ENCODE measurements around the gene TMEM151B.

- TF ChIP-seq, protein P1, sequence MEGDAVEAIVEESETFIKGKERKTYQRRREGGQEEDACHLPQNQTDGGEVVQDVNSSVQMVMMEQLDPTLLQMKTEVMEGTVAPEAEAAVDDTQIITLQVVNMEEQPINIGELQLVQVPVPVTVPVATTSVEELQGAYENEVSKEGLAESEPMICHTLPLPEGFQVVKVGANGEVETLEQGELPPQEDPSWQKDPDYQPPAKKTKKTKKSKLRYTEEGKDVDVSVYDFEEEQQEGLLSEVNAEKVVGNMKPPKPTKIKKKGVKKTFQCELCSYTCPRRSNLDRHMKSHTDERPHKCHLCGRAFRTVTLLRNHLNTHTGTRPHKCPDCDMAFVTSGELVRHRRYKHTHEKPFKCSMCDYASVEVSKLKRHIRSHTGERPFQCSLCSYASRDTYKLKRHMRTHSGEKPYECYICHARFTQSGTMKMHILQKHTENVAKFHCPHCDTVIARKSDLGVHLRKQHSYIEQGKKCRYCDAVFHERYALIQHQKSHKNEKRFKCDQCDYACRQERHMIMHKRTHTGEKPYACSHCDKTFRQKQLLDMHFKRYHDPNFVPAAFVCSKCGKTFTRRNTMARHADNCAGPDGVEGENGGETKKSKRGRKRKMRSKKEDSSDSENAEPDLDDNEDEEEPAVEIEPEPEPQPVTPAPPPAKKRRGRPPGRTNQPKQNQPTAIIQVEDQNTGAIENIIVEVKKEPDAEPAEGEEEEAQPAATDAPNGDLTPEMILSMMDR (conservative IDR thresholded peaks at IDR 0.05; ENCODE audit: low read length) = no peak
- no peak for TF ChIP-seq EZH2phosphoT487 (IDR thresholded peaks at IDR 0.05; ENCODE audit: borderline replicate concordance)
Observed at GRCh38 chr6:44232676-44233566, 37.3 kb upstream of the TMEM151B start.

All from Loucy (cell line).